GM19452 (cell line): Measurements from ENCODE around the gene PCP4L1.
A peak's percentile ranks its signal among the peaks of the same experiment; 100 is the strongest.

ENCODE experiments used
- ATAC-seq: cut with Tn5 transposase; IDR thresholded peaks from one replicate; pipeline ENCODE4 v1.9.1; 2021; ENCODE audit not compliant: unreplicated experiment

Gene PCP4L1

DNA sequence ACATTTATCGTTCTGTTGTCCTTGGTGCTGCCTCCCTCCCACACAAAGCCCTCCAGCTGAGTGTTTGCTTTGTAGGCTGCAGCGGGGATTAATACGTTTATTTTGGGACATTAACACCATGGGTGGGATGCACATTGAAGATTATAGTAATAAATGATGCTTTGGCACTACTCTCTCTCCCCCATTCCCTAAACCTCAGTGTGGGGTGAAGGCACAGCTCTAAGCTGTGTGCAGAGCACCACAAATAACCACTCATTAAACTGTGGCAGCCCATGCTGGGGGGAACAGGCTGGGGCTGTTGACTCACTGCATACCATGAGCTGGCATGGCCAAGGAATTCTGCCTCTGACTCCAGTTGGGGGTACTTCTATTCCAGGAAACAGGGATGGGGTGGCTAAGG lies 7.7 kb downstream of the PCP4L1 start:
- ATAC-seq, result no peak

DNA sequence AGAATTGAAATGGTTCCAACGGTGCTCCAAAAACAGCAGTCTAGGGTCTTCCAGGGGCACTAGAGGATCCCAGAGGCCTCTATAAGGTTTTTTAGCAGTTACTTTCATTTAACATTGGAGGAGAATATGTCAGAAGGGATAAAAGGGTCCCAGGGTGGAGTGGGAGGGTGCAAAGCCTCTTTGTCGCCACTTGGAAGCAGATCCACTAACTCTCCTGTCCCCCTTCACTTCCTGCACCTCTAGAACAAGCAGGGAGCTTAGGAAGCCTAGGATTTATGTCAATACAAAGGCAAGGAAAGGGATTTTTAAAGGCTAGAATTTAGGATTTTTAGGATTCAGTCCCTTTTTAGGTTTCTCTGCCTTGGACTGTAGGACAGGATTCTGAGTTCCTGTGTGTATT lies 8.3 kb downstream of the PCP4L1 start:
- ATAC-seq, result no peak

DNA sequence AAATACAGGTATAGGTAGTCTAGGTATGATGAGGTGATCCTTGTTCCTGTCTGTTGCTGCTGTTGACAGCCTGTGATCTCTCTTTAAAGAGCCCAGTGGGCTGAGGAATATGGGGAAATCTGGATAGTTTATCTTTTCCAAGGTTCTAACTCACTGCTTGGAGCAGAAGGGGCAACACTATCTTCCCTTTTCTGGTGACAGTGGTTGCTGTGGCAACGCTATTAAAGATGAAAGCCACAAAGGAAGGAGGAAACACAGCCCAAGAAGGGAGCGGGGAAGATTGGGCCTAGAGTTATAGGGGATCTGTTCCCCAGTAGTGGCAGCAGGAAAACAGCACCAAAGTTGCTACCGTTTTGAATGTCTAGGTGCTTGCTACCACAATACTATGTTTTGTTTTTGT lies 8.8 kb downstream of the PCP4L1 start:
- ATAC-seq, result no peak

DNA sequence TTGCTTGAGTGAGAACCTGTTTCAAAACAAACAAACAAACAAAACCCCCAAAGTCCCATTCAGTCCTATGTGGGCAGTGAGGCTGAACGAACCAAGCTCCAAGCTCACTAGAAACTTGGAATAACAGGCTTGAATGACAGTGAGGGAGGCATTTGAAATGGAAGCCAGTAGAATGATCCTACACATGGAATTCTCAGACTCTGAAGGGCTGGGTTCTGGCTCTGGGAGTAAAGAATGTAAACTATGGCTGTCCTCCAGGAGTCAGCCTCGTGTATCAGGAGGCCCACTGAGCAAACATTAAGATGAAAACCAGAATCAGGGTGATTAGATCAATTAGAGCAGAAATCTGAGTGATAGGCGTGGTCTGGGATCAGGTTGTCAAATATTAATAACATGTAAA lies 14.9 kb downstream of the PCP4L1 start:
- ATAC-seq, result no peak

DNA sequence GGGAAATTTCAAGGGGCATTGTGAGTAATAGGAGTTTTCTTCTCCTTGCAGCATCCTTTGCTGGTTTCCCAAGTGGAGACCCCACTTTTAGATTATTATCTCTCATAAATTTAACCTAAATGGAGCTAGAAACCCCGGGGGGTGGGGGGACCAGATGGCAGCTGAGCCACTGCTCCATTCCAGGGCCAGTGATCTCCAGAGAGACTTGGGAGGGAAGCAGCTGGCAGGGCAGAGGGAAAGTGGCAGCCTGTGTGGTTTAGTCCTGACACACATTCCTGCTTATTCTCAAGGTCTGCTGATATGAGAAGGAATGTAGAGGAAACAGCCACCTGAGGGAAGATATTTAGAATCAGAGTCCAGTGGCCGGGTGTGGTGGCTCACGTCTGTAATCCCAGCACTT lies 16.3 kb downstream of the PCP4L1 start:
- no peak for ATAC-seq

DNA sequence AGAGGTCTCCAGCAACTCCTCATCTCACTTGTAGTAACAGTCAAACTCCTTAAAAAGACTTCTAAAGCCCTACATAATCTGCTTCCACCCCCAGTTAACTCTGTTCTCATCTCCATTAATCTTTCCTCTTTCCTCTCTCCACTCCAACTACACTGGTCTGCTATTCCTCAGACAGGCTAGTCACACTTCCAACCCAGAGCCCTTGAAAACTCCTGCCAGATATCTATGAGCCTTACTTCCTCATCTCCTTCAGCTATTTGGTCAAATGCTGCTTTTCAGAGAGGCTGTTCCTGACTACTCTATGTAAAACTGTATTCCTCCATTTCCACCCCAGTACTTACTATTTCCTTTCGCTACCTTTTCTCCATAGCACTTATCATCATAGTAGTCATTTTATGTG lies 24.4 kb downstream of the PCP4L1 start:
- no peak for ATAC-seq

DNA sequence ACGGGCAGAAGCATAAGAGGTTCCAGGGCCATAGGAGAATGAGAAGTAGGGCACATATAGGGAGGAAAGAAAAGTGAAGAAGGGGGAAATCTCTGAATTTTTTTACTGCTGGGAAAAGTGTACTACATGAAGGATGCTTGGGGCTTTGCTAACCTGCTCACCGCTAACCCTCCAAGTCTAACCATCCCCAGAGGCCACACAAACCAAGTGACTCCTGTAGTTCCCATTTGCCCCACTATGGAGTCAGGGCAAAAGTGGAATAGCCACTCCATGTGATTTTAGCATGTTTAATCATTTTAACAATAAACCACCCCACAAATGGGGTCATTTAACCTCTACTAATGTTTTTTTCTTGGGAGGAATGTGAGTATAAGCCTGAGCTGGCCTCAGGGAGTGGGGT lies 26.6 kb downstream of the PCP4L1 start:
- ATAC-seq, result no peak

DNA sequence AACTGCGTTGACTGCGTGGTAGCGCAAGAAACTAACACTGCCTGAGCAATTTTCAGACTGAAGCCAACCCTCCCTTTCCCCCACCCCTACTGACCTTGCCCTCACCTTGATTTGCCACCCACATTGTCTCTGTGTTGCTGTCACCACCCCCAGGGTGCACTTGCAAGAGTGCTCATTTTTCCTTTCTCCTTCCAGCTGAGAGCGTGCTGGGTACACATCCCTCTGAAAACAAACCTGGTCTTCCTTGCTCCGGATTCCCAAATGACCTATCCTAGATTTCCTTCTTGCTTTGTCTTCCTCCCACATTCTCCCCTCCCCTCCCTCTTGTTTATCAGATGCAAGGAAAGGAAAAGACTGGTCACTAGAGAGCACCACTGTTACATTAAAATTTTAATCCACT lies 27.0 kb downstream of the PCP4L1 start:
- no peak for ATAC-seq

DNA sequence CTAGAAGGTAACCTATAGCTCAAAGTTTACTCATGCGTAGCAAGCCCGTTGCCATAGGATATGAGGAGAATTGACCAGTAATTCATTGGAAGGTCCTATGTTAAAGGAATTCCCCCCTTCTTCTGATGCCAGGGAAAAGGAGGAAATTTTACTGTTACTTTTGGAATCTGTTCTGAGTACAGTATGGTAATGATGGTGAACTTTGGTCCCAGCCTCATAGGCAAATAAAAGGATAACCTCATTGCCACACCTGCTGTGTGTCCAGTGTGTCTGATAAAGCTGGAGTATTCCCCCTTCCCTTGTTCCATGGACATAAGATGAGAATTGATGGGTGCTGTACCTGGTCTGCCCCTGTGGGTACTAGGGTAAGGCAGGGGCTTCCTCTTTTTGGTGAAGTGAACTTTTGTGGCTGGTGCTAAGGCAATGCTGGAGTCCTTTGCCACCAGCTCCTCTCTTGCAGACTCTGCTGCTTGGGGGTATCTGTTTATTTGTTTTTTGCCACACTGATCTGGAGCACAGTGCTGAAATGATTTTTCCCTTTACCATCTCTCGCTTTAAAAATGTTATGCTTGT lies 29.0 kb downstream of the PCP4L1 start:
- ATAC-seq, result no peak

DNA sequence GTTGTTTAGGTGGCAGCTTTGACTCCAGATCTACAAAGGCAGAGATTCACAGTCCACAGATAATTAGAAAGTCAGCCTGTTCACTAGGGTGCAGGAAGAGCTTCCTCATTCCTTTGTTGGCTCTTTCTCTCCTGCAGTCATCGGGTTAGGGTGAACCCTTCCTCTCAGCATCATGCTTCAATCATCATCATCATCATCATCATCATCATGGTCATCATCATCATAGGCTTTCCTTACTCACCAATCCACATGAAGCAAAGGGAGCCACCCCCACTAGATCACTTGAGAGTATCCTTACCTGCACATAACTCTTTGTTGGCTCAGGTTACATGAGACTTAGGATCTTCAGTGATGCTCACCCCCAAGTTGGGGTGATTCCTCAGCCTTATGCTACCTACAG lies 32.2 kb downstream of the PCP4L1 start:
- no peak for ATAC-seq

DNA sequence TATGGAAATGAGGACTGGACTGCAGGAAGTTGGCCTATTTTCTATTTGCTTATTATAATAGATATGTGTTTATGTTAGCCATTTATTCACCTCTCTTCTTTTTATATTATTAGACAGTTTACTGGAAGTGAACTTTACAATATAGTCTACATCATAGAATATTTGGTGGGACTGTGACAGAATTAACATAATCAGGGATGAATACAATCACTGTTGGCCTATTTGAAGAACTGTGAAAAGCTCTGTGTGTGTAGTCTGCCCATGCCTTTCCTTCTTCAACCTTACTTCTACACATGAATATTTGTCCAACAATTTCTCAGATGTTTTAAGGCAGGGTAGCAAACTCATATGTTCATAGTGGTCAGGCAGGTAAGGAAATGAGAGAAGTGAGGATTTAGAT lies 38.9 kb downstream of the PCP4L1 start:
- no peak for ATAC-seq

DNA sequence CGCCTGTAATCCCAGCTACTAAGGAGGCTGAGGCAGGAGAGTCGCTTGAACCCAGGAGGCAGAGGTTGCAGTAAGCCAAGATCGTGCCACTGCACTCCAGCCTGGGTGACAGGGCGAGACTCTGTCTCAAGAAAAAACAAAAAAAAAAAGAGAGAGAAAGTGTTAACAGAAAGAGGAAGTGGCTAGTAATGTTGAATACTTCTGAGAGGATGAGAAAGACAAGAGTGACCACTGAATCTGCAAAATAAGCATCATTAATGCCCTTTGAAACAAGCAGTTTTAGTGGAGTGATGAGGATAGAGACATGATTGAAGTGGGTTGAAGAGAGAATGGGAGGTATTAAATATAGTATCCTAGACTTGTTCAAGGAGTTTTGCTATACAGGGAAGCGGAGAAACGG lies 39.6 kb downstream of the PCP4L1 start:
- ATAC-seq, result no peak

DNA sequence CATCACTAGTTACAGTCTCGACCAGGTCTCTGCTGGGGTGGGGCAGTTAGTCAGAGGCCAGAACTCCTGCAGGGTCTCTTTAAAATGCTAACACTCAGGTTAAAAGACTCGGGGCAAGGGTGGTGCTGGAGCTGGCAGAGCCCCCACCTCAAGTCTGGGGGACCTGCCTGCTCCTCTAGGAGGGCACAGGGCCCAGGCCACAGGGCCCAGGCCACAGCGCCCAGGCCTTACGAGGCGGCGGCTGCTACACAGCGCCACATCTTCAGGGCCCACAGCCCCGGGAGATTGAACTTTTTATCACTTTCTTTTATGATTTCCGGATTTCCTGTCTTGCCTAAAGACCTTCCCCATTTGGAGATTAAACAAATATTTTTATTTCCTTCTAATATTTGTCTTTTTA lies 40.8 kb downstream of the PCP4L1 start:
- ATAC-seq, result no peak

DNA sequence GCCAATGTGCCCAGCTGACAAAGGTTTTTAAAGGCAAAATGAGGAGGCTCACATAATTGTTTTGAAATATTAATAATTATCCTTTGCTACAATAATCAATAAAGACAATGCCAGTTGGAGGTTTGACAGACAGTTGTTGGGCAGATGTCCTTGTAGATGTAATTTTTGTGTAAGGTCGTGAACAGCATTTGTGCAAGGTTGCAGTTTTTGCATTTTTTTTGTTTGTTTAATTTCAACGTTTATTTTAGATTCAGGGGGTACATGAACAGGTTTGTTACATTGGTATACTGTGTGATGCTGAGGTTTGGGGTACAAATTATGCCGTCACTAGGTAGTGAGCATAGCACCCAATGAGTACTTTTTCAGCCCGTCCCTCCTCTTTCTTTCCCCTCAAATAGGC lies 41.9 kb downstream of the PCP4L1 start:
- no peak for ATAC-seq

DNA sequence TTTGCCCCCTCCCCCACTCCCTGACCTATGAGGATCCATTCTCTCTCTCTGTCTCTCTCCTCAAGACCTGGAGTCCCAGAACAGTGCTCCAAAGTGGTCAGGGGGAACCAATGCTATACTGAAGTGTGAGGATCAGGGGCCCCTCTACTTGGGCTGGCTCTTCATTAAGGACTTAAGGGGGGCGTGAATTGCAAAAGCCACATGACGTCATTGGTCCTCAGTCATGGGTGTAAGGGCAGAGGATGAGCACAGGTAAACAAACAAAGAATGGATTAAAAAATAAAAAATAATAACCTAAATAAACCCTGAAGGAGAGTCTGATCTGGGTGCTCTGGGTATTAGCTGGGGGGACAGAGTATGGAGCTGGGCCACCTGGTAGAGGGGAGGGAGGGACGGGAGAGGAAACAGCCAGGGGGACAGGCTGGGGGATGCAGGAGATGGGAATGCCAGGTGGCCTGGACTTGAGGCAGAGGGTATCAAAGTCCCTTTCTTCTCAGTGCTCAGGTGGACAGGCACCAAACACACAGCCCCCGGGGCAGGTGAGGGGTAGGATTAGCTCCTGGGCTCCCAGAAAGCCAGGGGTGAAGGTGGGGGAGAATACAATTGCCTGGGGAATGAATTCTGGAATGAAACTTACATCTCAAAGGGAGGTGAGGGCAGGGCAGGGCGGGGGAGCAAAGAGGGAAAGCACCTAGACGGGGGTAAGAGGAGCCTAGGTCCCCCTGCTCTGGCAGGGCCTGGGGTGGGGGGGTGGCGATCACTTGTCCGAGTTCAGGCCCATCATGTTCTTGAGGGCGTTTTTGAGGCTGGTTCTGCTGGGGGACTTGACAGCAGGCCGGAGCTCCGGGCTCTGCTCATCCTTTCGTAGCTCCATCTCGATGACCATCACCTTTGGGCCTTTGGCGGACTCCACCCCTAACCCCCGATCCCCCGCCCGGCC lies 46.7 kb downstream of the PCP4L1 start:
- ATAC-seq, result no peak

DNA sequence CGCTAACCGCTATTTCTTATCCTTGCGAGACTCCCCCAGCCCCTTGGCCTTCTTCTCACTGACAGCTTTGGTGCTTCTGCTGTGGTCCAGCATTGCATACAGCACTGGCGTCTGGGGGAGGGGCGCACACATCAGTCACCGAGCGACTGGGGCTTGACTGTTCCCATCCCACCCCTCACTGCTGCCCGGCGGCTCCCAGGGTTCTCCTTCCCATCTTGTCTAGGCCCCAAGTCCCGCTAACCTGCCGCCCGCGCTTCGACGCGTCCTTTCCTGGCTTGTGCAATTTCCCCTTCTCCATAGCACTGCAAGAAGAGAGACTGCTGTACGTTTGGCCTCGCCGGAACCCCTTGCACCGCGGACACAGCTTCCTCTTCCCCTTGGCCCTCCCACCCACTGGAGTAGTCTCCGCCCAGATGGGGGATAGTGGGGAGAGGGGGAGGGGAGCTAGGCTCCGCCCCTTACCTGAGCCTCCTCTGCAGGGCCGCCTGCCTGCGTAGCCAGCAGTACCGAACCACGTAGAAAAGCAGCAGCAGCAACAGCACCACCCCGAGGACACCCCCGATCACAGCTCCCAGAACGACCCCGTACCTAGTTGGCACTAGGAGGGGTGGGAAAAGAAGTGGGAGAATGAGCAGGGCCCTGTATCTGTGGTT lies 47.4 kb downstream of the PCP4L1 start:
- ATAC-seq, result peak; percentile 78

DNA sequence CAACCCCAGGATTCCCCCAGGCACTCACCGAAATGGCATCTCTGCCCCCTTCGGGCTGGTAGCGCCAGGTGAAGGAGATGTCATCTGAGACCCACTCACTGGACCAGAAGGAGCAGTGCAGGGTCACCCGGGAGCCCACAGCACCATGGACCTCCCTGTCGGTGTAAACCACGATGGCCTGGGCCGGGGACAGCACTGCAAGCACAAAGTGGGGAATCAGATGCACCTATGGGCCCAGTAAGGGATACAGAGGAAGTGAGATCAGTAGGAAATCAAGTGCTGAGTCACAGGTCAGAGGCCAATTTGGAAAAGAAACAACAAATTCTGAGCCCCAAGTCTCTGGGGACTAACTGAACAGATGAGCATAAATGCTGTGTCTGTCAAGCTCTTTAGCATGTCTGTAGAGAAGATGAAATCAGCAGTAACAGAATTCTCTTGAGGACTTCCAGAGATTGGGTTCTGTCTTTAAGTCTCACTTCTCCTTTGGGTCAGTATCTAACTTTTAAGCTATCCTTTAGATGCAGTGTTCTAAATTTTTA lies 48.8 kb downstream of the PCP4L1 start:
- no peak for ATAC-seq

DNA sequence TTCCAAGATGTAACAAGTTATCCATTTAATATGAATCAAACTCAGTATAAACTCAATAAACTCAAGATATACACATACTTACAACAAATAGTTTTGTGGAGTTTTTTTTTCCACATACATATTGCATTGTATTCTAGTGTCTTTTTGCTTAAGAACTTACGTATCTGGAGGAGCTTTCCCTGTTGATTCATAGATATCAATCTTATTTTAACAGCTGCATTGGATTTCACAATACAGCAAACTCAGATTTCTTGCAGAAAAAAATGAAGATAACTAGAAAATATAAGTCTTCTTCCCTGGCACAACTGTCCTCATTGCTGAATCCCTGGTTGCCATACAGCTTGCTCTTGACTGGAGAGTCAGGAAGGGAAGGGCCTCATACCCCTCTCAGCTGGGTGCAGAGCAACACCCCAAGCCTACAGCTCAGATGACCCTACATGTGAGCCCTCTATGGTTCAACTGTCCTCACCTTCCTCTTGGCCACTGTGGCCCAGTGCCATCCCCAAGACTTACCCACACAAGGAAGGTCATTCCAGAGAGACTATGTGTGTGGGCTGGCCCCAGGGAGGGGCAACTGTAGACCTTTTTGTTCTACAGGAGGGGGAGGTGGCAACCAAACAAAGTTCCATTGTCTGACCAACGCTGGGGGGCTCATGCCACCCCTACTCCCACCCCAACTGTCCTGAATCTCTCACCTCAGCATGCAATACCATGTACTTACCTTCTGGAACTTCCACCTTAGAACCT lies 49.5 kb downstream of the PCP4L1 start:
- ATAC-seq, result no peak

DNA sequence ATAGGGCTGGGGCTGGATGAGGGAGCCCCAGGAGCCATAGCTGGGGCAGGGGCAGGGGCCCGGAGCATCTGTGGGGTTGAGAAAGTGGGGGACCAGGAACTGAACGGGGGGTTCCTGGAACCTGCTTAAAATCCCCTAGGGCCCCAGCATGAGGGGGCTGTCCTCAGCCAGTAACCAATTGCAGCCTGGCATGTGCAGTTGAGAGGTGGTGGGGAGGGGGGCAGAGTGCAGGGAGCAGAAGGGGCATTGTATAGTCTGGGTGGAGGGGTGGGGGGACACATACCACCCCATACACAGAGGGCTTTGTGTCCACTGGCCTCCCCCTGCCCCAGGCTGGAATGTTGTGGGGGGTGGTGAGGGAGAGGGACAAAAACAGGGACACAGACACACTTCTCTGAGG lies 51.3 kb downstream of the PCP4L1 start, which contains the start of gene MPZ:
Gene MPZ (minus strand): TSS at position 101 of the 400 bp plus-strand sequence. CDS start 63 bp downstream, at position 38.
- no peak for ATAC-seq

DNA sequence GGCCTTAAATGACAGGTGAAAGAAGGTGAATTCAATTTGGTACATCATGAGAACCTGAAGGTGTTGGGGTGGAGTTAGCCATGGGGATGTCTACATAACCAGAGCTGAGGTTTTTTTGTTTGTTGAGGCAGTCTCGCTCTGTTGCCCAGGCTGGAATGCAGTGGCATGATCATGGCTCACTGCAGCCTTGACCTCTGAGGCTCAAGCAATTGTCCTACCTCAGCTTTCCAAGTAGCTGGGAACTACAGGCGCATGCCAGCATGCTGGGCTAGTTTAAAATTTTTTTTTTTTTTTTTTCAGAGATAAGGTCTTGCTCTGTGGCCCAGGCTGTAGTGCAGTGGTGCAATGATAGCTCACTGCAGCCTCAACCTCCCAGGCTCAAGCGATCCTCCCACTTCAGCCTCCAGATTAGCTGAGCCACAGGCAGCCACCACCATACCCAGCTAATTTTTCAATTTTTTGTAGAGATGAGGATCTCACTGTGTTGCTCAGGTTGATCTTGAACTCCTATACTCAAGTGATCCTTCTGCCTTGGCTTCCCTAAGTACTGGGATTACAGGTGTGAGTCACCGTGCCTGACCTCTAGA lies 53.1 kb downstream of the PCP4L1 start:
- ATAC-seq, result no peak
